IMR-90 (cell line): ENCODE data around the gene CCDC51.
"Not testable (repeated sequence)": the region's sequence is repeated elsewhere in the genome, so short reads cannot be mapped to it uniquely, and the experiment has no call there.

Source experiments
- BHLHE40 ChIP-seq: fragments of 150-350 bp; IDR thresholded peaks from 2 replicates; pipeline ENCODE4 v1.6.1; 2016; ENCODE audit warnings: mild to moderate bottlenecking, low read depth, low read length
- CEBPB ChIP-seq: IDR thresholded peaks from 2 replicates; pipeline ENCODE4 v1.6.1; 2012; ENCODE audit warnings: low read depth, low read length, improper control_type of control experiment
- FOS ChIP-seq: fragments of 150-350 bp; IDR thresholded peaks from 2 replicates; pipeline ENCODE4 v1.6.1; 2016; ENCODE audit warnings: low read depth, low read length
- NFE2L2 ChIP-seq: fragments of 150-350 bp; IDR thresholded peaks from 2 replicates; pipeline ENCODE4 v1.6.1; 2016; ENCODE audit warnings: low read depth, mild to moderate bottlenecking, low read length
- POLR2A ChIP-seq: IDR thresholded peaks from 2 replicates; pipeline ENCODE4 v1.6.1; 2012; ENCODE audit warnings: mild to moderate bottlenecking, low read depth, low read length
- RAD21 ChIP-seq: IDR thresholded peaks from 2 replicates; pipeline ENCODE4 v1.6.1; 2012; ENCODE audit warnings: low read length, improper control_type of control experiment
- RFX5 ChIP-seq: IDR thresholded peaks from 2 replicates; pipeline ENCODE4 v1.8.0; 2012; ENCODE audit warnings: low read depth, mild to moderate bottlenecking, low read length, moderate library complexity
- SMC3 ChIP-seq: fragments of 150-350 bp; IDR thresholded peaks from 2 replicates; pipeline ENCODE4 v1.6.1; 2016; ENCODE audit warnings: low read depth, mild to moderate bottlenecking, antibody characterized with exemption, low read length, moderate library complexity
- TF ChIP-seq, protein P1 (sequence below): conservative IDR thresholded peaks from 2 replicates; pipeline ENCODE4 v1.5.1; 2012; ENCODE audit warnings: mild to moderate bottlenecking, low read depth, low read length, improper control_type of control experiment
- TF ChIP-seq, protein P2 (sequence below): fragments of 150-350 bp; IDR thresholded peaks from 2 replicates; pipeline ENCODE4 v1.6.1; 2016; ENCODE audit warnings: low read depth, mild to moderate bottlenecking, low read length, moderate library complexity, borderline replicate concordance

DNA sequence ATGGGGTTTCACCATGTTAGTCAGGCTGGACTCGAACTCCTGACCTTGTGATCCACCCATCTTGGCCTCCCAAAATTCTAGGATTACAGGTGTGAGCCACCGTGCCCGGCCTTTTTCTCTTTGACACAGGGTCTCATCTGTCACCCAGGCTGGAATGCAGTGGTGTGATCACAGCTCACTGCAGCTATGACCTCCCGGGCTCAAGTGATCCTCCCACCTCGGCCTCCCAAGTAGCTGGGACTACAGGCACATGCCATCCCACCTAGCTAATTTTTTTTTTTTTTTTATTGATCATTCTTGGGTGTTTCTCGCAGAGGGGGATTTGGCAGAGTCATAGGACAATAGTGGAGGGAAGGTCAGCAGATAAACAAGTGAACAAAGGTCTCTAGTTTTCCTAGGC is 42.9 kb upstream of the CCDC51 start:
- TF ChIP-seq, protein P1, sequence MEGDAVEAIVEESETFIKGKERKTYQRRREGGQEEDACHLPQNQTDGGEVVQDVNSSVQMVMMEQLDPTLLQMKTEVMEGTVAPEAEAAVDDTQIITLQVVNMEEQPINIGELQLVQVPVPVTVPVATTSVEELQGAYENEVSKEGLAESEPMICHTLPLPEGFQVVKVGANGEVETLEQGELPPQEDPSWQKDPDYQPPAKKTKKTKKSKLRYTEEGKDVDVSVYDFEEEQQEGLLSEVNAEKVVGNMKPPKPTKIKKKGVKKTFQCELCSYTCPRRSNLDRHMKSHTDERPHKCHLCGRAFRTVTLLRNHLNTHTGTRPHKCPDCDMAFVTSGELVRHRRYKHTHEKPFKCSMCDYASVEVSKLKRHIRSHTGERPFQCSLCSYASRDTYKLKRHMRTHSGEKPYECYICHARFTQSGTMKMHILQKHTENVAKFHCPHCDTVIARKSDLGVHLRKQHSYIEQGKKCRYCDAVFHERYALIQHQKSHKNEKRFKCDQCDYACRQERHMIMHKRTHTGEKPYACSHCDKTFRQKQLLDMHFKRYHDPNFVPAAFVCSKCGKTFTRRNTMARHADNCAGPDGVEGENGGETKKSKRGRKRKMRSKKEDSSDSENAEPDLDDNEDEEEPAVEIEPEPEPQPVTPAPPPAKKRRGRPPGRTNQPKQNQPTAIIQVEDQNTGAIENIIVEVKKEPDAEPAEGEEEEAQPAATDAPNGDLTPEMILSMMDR: not testable (repeated sequence)
- not testable (repeated sequence) for TF ChIP-seq POLR2A, RFX5, SMC3, CEBPB, NFE2L2, FOS, BHLHE40, RAD21
- TF ChIP-seq, protein P2, sequence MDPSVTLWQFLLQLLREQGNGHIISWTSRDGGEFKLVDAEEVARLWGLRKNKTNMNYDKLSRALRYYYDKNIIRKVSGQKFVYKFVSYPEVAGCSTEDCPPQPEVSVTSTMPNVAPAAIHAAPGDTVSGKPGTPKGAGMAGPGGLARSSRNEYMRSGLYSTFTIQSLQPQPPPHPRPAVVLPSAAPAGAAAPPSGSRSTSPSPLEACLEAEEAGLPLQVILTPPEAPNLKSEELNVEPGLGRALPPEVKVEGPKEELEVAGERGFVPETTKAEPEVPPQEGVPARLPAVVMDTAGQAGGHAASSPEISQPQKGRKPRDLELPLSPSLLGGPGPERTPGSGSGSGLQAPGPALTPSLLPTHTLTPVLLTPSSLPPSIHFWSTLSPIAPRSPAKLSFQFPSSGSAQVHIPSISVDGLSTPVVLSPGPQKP: not testable (repeated sequence)
